Measurements from ENCODE around the gene SLC25A41.

Gene SLC25A41

GRCh38 chr19:6384381-6384780 lies 49.2 kb downstream of the SLC25A41 start:
- Mint-ChIP-seq H3K27me3 (no peaks in the 10 kb centered on the region), H3K4me1 (ENCODE audit: low read depth) (no peaks in the 10 kb centered on the region), H3K36me3 (ENCODE audit: low read depth) (peaks cover 43% of the 10 kb centered on the region), H3K4me3 (no peak overlapping the region), H3K9me3 (no peaks in the 10 kb centered on the region), H3K27ac (no peak overlapping the region)

- H3K27ac Mint-ChIP-seq = no peak overlapping the region
- no peak overlapping the region for H3K4me3 Mint-ChIP-seq
- peaks cover 43% of the 10 kb centered on the region for H3K36me3 Mint-ChIP-seq (ENCODE audit: low read depth)
- H3K9me3 Mint-ChIP-seq = no peaks in the 10 kb centered on the region
- no peaks in the 10 kb centered on the region for H3K4me1 Mint-ChIP-seq (ENCODE audit: low read depth)
- H3K27me3 Mint-ChIP-seq = no peaks in the 10 kb centered on the region
Observed at GRCh38 chr19:6383188-6383587, 50.4 kb downstream of the SLC25A41 start.

GRCh38 chr19:6381030-6381750 lies 52.4 kb downstream of the SLC25A41 start:
- H3K9me3 Mint-ChIP-seq = no peaks in the 10 kb centered on the region
- no peaks in the 10 kb centered on the region for H3K4me1 Mint-ChIP-seq (ENCODE audit: low read depth)
- no peak overlapping the region for H3K27ac Mint-ChIP-seq

GRCh38 chr19:6379744-6380143 lies 53.8 kb downstream of the SLC25A41 start:
- Mint-ChIP-seq H3K36me3 (ENCODE audit: low read depth) (peaks cover 31% of the 10 kb centered on the region), H3K27me3 (no peaks in the 10 kb centered on the region), H3K4me3 (no peak overlapping the region), H3K27ac (no peak overlapping the region), H3K9me3 (no peaks in the 10 kb centered on the region), H3K4me1 (ENCODE audit: low read depth) (no peaks in the 10 kb centered on the region)

More at GRCh38 chr19:6381030-6381750, 52.4 kb downstream of the SLC25A41 start:
- peaks cover 41% of the 10 kb centered on the region for H3K36me3 Mint-ChIP-seq (ENCODE audit: low read depth)
- no peaks in the 10 kb centered on the region for H3K27me3 Mint-ChIP-seq
- no peak overlapping the region for H3K4me3 Mint-ChIP-seq

GRCh38 chr19:6378486-6378885 lies 55.1 kb downstream of the SLC25A41 start:
- H3K27ac Mint-ChIP-seq = no peak overlapping the region
- H3K36me3 Mint-ChIP-seq (ENCODE audit: low read depth) = peaks cover 26% of the 10 kb centered on the region
- no peak overlapping the region for H3K4me3 Mint-ChIP-seq

GRCh38 chr19:6378041-6378440 lies 55.5 kb downstream of the SLC25A41 start:
- Mint-ChIP-seq H3K4me3 (no peak overlapping the region), H3K9me3 (no peaks in the 10 kb centered on the region), H3K4me1 (ENCODE audit: low read depth) (peaks cover 4% of the 10 kb centered on the region), H3K27ac (no peak overlapping the region), H3K27me3 (no peaks in the 10 kb centered on the region), H3K36me3 (ENCODE audit: low read depth) (peaks cover 22% of the 10 kb centered on the region)

More at GRCh38 chr19:6378486-6378885, 55.1 kb downstream of the SLC25A41 start:
- H3K27me3 Mint-ChIP-seq = no peaks in the 10 kb centered on the region
- H3K4me1 Mint-ChIP-seq (ENCODE audit: low read depth) = peaks cover 4% of the 10 kb centered on the region
- no peaks in the 10 kb centered on the region for H3K9me3 Mint-ChIP-seq

- Mint-ChIP-seq H3K36me3 (ENCODE audit: low read depth) (peaks cover 19% of the 10 kb centered on the region), H3K27ac (no peak overlapping the region), H3K27me3 (no peaks in the 10 kb centered on the region), H3K9me3 (no peaks in the 10 kb centered on the region), H3K4me1 (ENCODE audit: low read depth) (peaks cover 9% of the 10 kb centered on the region), H3K4me3 (no peak overlapping the region)
Observed at GRCh38 chr19:6376512-6377190, 56.9 kb downstream of the SLC25A41 start.

All from stimulated activated naive CD8-positive, alpha-beta T cell treated with anti-CD3 and anti-CD28 coated beads, Interleukin-15, Interleukin-2, amounts not matched to agents 100 ng/mL and 50 ng/mL, for 24 hours (primary cell).